Activated gamma-delta T cell (primary cell): ENCODE measurements around the gene CCDC188.

Source experiments
- DNase-seq: peaks from one replicate; lab custom pipeline; 2025; lab: John Stamatoyannopoulos, UW
- total RNA-seq, 2 donors: gene quantifications; one replicate each; lab custom pipeline; 2026; lab: John Stamatoyannopoulos, UW

The CCDC188 gene
- total RNA-seq, result 0.26 reads per million in 2 donors

GRCh38 chr22:20150381-20151275 lies at the start of gene CCDC188:
Gene CCDC188, minus strand, starts transcription at chr22:20151055. Its CDS starts 69 bp downstream, at chr22:20150986.
- no peak for DNase-seq

- DNase-seq, result no peak
Measured at GRCh38 chr22:20199906-20200305, 49.1 kb upstream of the CCDC188 start.

GRCh38 chr22:20199413-20199842 lies 48.6 kb upstream of the CCDC188 start:
- DNase-seq, result no peak

GRCh38 chr22:20198557-20199319 lies 47.9 kb upstream of the CCDC188 start:
- no peak for DNase-seq

- DNase-seq, result no peak
Measured at GRCh38 chr22:20197407-20198030, 46.7 kb upstream of the CCDC188 start.

GRCh38 chr22:20196094-20196842 lies 45.4 kb upstream of the CCDC188 start:
- no peak for DNase-seq

- no peak for DNase-seq
Measured at GRCh38 chr22:20194681-20195593, 44.1 kb upstream of the CCDC188 start.

GRCh38 chr22:20193761-20194494 lies 43.1 kb upstream of the CCDC188 start:
- no peak for DNase-seq

- DNase-seq, result no peak
Measured at GRCh38 chr22:20192972-20193760, 42.3 kb upstream of the CCDC188 start.

- no peak for DNase-seq
Measured at GRCh38 chr22:20192293-20192971, 41.6 kb upstream of the CCDC188 start.

GRCh38 chr22:20191803-20192202 lies 40.9 kb upstream of the CCDC188 start:
- DNase-seq, result no peak

- no peak for DNase-seq
Measured at GRCh38 chr22:20191000-20191515, 40.2 kb upstream of the CCDC188 start.

GRCh38 chr22:20188567-20188877 lies 37.7 kb upstream of the CCDC188 start:
- DNase-seq, result no peak

- no peak for DNase-seq
Measured at GRCh38 chr22:20187777-20188566, 37.1 kb upstream of the CCDC188 start.

GRCh38 chr22:20186871-20187546 lies 36.2 kb upstream of the CCDC188 start:
- DNase-seq, result no peak

- DNase-seq, result no peak
Measured at GRCh38 chr22:20186183-20186870, 35.5 kb upstream of the CCDC188 start.
